ENCODE measurements around the gene CABLES1. TPM values are rescaled to one million over a fixed set of nuclear protein-coding genes. Genes with fewer than 3 reads are reported as not detected.

The CABLES1 gene
- total and polyA plus RNA-seq, 2 of the 4 experiments (the other 2 are of a cell fraction): 4.7 to 5.7 TPM

DNA sequence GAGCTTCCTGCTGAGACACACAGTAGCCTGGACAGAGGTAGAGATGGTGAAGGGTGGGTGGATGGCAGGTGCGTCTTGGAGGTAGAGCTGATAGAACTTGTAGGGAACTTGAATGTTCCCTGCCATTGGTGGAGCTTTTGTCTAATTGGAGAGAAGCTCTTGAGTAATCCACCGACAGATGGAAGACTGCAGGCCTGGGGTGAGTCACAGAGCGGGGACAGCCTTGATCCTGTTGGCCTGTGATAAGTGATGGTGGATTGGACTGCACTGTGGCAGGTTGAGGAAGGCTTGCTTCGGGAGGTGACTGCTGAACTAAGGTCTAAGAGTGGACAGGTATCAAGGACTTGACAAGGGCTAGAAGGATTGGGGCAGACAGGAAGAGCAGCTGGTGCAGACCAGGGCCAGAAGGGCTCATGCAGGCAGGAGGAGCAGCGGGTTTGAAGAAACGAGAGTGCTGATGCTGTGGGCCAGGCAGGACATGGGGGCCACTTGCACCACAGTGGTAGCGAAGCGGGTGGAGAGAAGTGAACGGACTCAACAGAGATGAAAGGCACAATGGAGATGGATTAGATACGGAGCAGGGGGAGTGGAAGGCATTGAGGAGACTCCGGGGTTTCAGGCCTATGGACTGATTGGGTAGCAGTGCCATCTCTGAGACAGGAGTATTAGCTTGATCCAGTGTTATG lies 16.3 kb downstream of the CABLES1 start:
- Histone ChIP-seq H4K20me1 (ENCODE audit: insufficient read depth, low read length) (peaks cover 64% of the 10 kb centered on the region), H3K9me1 (ENCODE audit: insufficient read depth, low read length) (peaks cover 23% of the 10 kb centered on the region), H2BK120ac (ENCODE audit: low read depth, low read length) (no peak overlapping the region), H4K91ac (ENCODE audit: insufficient read depth, low read depth, low read length) (no peak overlapping the region), H3K56ac (ENCODE audit: extremely low read depth, insufficient read depth, low read length) (no peak overlapping the region), H2AK5ac (ENCODE audit: low read depth, low read length) (no peak overlapping the region), H3K9me3 (ENCODE audit: control insufficient read depth, insufficient read depth, low read length) (no peaks in the 10 kb centered on the region), H3K79me1 (ENCODE audit: low read depth in 1 of 2, low read length in 2 of 2) (peaks cover 17 to 84% of the 10 kb centered on the region in 2 experiments), H3K4me2 (ENCODE audit: low read depth, low read length) (no peak overlapping the region), H4K5ac (ENCODE audit: low read depth, low read length) (no peak overlapping the region), H3K36me3 (ENCODE audit: control insufficient read depth, insufficient read depth, low read length) (peaks cover 16% of the 10 kb centered on the region), H3K27me3 (ENCODE audit: control insufficient read depth, insufficient read depth, low read length) (no peaks in the 10 kb centered on the region), H2BK5ac (ENCODE audit: low read depth, low read length, poor library complexity, severe bottlenecking) (no peak overlapping the region), H3K9ac (ENCODE audit: low read depth, low read length) (no peak overlapping the region), H2AK9ac (replicated peaks; ENCODE audit: low read depth, low read length, poor library complexity) (no peak overlapping the region), H3K27ac (ENCODE audit: insufficient read depth, low read length) (no peak overlapping the region), H3K23ac (ENCODE audit: low read depth, low read length) (no peak overlapping the region), H4K8ac (ENCODE audit: low read depth in 2 of 2, low read length in 2 of 2) (no peak overlapping the region), H3K14ac (replicated peaks; ENCODE audit: low read depth, low read length) (no peak overlapping the region), H3K18ac (ENCODE audit: low read depth, low read length) (no peak overlapping the region), H2BK15ac (ENCODE audit: low read depth, low read length) (no peak overlapping the region), H2AFZ (replicated peaks; ENCODE audit: low read length, poor library complexity) (no peak overlapping the region), H3K4me1 (ENCODE audit: control insufficient read depth, insufficient read depth, low read length) (peaks cover 6% of the 10 kb centered on the region), H3K4ac (ENCODE audit: low read depth, low read length) (no peak overlapping the region), H3K4me3 (ENCODE audit: insufficient read depth, low read depth, low read length) (no peak overlapping the region), H2BK20ac (ENCODE audit: low read depth, low read length) (no peak overlapping the region)
- ChIA-PET CTCF (no interaction called here), POLR2A (ENCODE audit: unreplicated experiment) (no interaction called here)
- no TSS peak for BruUV-seq (replicated peaks)
- in situ Hi-C loops (cut with MboI; ENCODE audit: low sequenced_read_pairs): no loop called here
- ATAC-seq (ENCODE audit: low read depth) (no peak), DNase-seq (no peak)
- intact Hi-C loops (cut with micrococcal nuclease): no loop called here
- 94% methylated on average over 11 of the region's 11 CpGs; no CpG with 5 or more reads in 1 of the 2 experiments for WGBS, 2 experiments (ENCODE audit: extremely low coverage in 2 of 2, insufficient read length in 1 of 2)
- dilution Hi-C loops (cut with HindIII; ENCODE audit: low sequenced_read_pairs, unreplicated experiment): no loop called here
- TF ChIP-seq RCOR1 (IDR thresholded peaks at IDR 0.05; ENCODE audit: insufficient replicate concordance, low read length): no peak
- TF ChIP-seq MXI1 (IDR thresholded peaks at IDR 0.05; ENCODE audit: borderline replicate concordance, low read depth, low read length): no peak
- TF ChIP-seq NFE2L2 (IDR thresholded peaks at IDR 0.05; ENCODE audit: low read depth, low read length): no peak
- TF ChIP-seq FOS (IDR thresholded peaks at IDR 0.05; ENCODE audit: low read depth, low read length): no peak
- no peak for TF ChIP-seq MAZ (IDR thresholded peaks at IDR 0.05; ENCODE audit: borderline replicate concordance, low read depth, low read length)
- no peak for TF ChIP-seq BHLHE40 (IDR thresholded peaks at IDR 0.05; ENCODE audit: low read depth, low read length)
- no peak for TF ChIP-seq SMC3 (IDR thresholded peaks at IDR 0.05; ENCODE audit: low read depth, low read length)
- TF ChIP-seq, protein P1, sequence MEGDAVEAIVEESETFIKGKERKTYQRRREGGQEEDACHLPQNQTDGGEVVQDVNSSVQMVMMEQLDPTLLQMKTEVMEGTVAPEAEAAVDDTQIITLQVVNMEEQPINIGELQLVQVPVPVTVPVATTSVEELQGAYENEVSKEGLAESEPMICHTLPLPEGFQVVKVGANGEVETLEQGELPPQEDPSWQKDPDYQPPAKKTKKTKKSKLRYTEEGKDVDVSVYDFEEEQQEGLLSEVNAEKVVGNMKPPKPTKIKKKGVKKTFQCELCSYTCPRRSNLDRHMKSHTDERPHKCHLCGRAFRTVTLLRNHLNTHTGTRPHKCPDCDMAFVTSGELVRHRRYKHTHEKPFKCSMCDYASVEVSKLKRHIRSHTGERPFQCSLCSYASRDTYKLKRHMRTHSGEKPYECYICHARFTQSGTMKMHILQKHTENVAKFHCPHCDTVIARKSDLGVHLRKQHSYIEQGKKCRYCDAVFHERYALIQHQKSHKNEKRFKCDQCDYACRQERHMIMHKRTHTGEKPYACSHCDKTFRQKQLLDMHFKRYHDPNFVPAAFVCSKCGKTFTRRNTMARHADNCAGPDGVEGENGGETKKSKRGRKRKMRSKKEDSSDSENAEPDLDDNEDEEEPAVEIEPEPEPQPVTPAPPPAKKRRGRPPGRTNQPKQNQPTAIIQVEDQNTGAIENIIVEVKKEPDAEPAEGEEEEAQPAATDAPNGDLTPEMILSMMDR (conservative IDR thresholded peaks at IDR 0.05; ENCODE audit: low read depth, low read length): no peak
- TF ChIP-seq, protein P2, sequence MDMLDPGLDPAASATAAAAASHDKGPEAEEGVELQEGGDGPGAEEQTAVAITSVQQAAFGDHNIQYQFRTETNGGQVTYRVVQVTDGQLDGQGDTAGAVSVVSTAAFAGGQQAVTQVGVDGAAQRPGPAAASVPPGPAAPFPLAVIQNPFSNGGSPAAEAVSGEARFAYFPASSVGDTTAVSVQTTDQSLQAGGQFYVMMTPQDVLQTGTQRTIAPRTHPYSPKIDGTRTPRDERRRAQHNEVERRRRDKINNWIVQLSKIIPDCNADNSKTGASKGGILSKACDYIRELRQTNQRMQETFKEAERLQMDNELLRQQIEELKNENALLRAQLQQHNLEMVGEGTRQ (IDR thresholded peaks at IDR 0.05; ENCODE audit: low read depth, low read length): no peak
- TF ChIP-seq POLR2A (IDR thresholded peaks at IDR 0.05; ENCODE audit: low read depth, low read length): no peak
- no peak for TF ChIP-seq CEBPB (IDR thresholded peaks at IDR 0.05; ENCODE audit: low read depth, low read length)
- no peak for TF ChIP-seq RFX5 (IDR thresholded peaks at IDR 0.05; ENCODE audit: low read depth, low read length)
- no peak for TF ChIP-seq MAFK (IDR thresholded peaks at IDR 0.05; ENCODE audit: low read depth, low read length)
- no peak for TF ChIP-seq RAD21 (IDR thresholded peaks at IDR 0.05; ENCODE audit: low read length)
